Neuronal stem cell (in vitro differentiated cells): ENCODE measurements around the gene NFX1.

Experiments
- DNase-seq: peaks from one replicate; pipeline ENCODE4 v3.0.0-alpha.2; 2013; ENCODE audit warnings: low spot score
- H2AFZ ChIP-seq: one replicate; pipeline ENCODE4 v1.6.1; 2013; ENCODE audit warnings: mild to moderate bottlenecking, low read length, inconsistent platforms
- H2AK5ac ChIP-seq: 2 replicates; pipeline ENCODE4 v1.6.1; 2013; ENCODE audit warnings: low read depth, mild to moderate bottlenecking, inconsistent platforms, low read length, moderate library complexity, mixed read lengths
- H2BK120ac ChIP-seq: 2 replicates; pipeline ENCODE4 v1.6.1; 2013; ENCODE audit warnings: low read depth, mild to moderate bottlenecking, inconsistent platforms, low read length, moderate library complexity, mixed read lengths
- H2BK12ac ChIP-seq: one replicate; pipeline ENCODE4 v1.6.1; 2013; ENCODE audit warnings: low read length, inconsistent platforms
- H2BK15ac ChIP-seq: 2 replicates; pipeline ENCODE4 v1.6.1; 2013; ENCODE audit warnings: mild to moderate bottlenecking, low read length, inconsistent platforms, mixed read lengths
- H2BK5ac ChIP-seq: one replicate; pipeline ENCODE4 v1.6.1; 2013; ENCODE audit warnings: inconsistent platforms, mild to moderate bottlenecking, low read length, moderate library complexity
- H3K14ac ChIP-seq: one replicate; pipeline ENCODE4 v1.6.1; 2013; ENCODE audit warnings: low read length, inconsistent platforms
- H3K18ac ChIP-seq: 2 replicates; pipeline ENCODE4 v1.6.1; 2013; ENCODE audit warnings: low read length, inconsistent platforms
- H3K23ac ChIP-seq: 2 replicates; pipeline ENCODE4 v1.6.1; 2013; ENCODE audit warnings: low read depth, mild to moderate bottlenecking, mixed read lengths, low read length, inconsistent platforms; ENCODE audit not compliant: poor library complexity
- H3K27ac ChIP-seq: replicated peaks from 3 replicates; pipeline ENCODE4 v1.5.1; 2013; ENCODE audit warnings: low read length, inconsistent platforms
- H3K27me3 ChIP-seq, 3 experiments: 2 replicates each; pipeline ENCODE4 v1.6.1; 2013; ENCODE audit warnings: low read length in 3 of 3, mild to moderate bottlenecking in 2 of 3, inconsistent platforms in 1 of 3, low read depth in 1 of 3, mixed read lengths in 1 of 3, moderate library complexity in 1 of 3; ENCODE audit not compliant: control insufficient read depth in 3 of 3, insufficient read depth in 3 of 3
- H3K36me3 ChIP-seq, 2 donors: replicated peaks in 1 of 2; 2 replicates each; pipeline ENCODE4 v1.6.1; 2013; ENCODE audit warnings: low read length in 2 of 2; ENCODE audit not compliant: control insufficient read depth in 2 of 2, insufficient read depth in 2 of 2
- H3K4ac ChIP-seq: 2 replicates; pipeline ENCODE4 v1.6.1; 2013; ENCODE audit warnings: inconsistent platforms, mild to moderate bottlenecking, low read length, moderate library complexity
- H3K4me1 ChIP-seq, 2 donors: 1 replicate in 1 of 2; 2 replicates in 1 of 2; pipeline ENCODE4 v1.6.1; 2013; ENCODE audit warnings: low read length in 2 of 2, low read depth in 1 of 2; ENCODE audit not compliant: control insufficient read depth in 2 of 2, insufficient read depth in 1 of 2
- H3K4me2 ChIP-seq: one replicate; pipeline ENCODE4 v1.6.1; 2013; ENCODE audit warnings: mild to moderate bottlenecking, low read length, inconsistent platforms; ENCODE audit not compliant: insufficient read depth, poor library complexity, severe bottlenecking
- H3K4me3 ChIP-seq, 2 donors: 2 replicates each; pipeline ENCODE4 v1.5.1; 2013; ENCODE audit warnings: low read length in 2 of 2, mild to moderate bottlenecking in 2 of 2, inconsistent platforms in 1 of 2, moderate library complexity in 1 of 2
- H3K79me1 ChIP-seq: one replicate; pipeline ENCODE4 v1.6.1; 2013; ENCODE audit warnings: low read depth, mild to moderate bottlenecking, inconsistent platforms, low read length, moderate library complexity
- H3K9ac ChIP-seq: one replicate; pipeline ENCODE4 v1.6.1; 2013; ENCODE audit warnings: mild to moderate bottlenecking, low read depth, low read length, inconsistent platforms; ENCODE audit not compliant: poor library complexity
- H3K9me3 ChIP-seq, 2 donors: replicated peaks in 1 of 2; 2 replicates each; pipeline versions ENCODE3 to v1.6.1; 2013; ENCODE audit warnings: low read length in 2 of 2, mild to moderate bottlenecking in 2 of 2, inconsistent platforms in 1 of 2, low read depth in 1 of 2, mixed read lengths in 1 of 2, moderate library complexity in 1 of 2; ENCODE audit not compliant: control insufficient read depth in 2 of 2, insufficient read depth in 1 of 2
- H4K8ac ChIP-seq: one replicate; pipeline ENCODE4 v1.6.1; 2013; ENCODE audit warnings: low read depth, mild to moderate bottlenecking, inconsistent platforms, low read length, moderate library complexity
- H4K91ac ChIP-seq: one replicate; pipeline ENCODE4 v1.6.1; 2013; ENCODE audit warnings: low read length, low read depth, mild to moderate bottlenecking, inconsistent platforms; ENCODE audit not compliant: poor library complexity
- WGBS, 2 donors: extraction: QIAGEN DNeasy Blood & Tissue Kit; methylation state at CpG; one replicate each; pipeline ENCODE4 v1.1.7; 2013; ENCODE audit warnings: missing lambda C conversion rate in 2 of 2, mixed read lengths in 1 of 2; ENCODE audit not compliant: insufficient read length in 2 of 2, insufficient replicate concordance in 1 of 2; ENCODE audit errors: extremely low coverage in 2 of 2; 5-methylcytosine and 5-hydroxymethylcytosine counted together

Gene NFX1

GRCh38 chr9:33346564-33346963 is 56.2 kb downstream of the NFX1 start:
- Histone ChIP-seq H2AFZ (no peak overlapping the region), H4K8ac (no peak overlapping the region), H3K9me3 (peaks cover 3 to 4% of the 10 kb centered on the region in 2 donors), H4K91ac (no peak overlapping the region), H2BK15ac (no peak overlapping the region), H3K27me3 (no peaks in the 10 kb centered on the region), H3K9ac (no peak overlapping the region), H3K36me3 (peaks cover 22 to 84% of the 10 kb centered on the region in 2 donors), H3K4me2 (no peak overlapping the region), H3K18ac (no peak overlapping the region), H3K4ac (no peak overlapping the region), H2BK120ac (no peak overlapping the region), H2AK5ac (no peak overlapping the region), H3K4me3 (no peak overlapping the region), H2BK12ac (no peak overlapping the region), H3K27ac (no peak overlapping the region), H3K79me1 (peaks cover 3% of the 10 kb centered on the region), H3K23ac (no peak overlapping the region), H2BK5ac (no peak overlapping the region), H3K14ac (no peak overlapping the region), H3K4me1 (no peaks in the 10 kb centered on the region)
- WGBS, 2 donors, result no CpG with 5 or more reads among the region's 4 CpGs
- DNase-seq, result no peak

GRCh38 chr9:33348998-33349397 is 58.7 kb downstream of the NFX1 start:
- Histone ChIP-seq H3K4me1 (no peaks in the 10 kb centered on the region), H3K4me2 (no peak overlapping the region), H4K8ac (no peak overlapping the region), H3K4me3 (no peak overlapping the region), H3K9ac (no peak overlapping the region), H4K91ac (no peak overlapping the region), H3K18ac (no peak overlapping the region), H3K4ac (no peak overlapping the region), H3K27ac (no peak overlapping the region), H2AK5ac (no peak overlapping the region), H2AFZ (no peak overlapping the region), H2BK120ac (no peak overlapping the region), H3K79me1 (peaks cover 2% of the 10 kb centered on the region), H2BK5ac (no peak overlapping the region), H2BK12ac (no peak overlapping the region), H3K9me3 (peaks cover 1 to 4% of the 10 kb centered on the region in 2 donors), H3K27me3 (no peaks in the 10 kb centered on the region), H3K23ac (no peak overlapping the region), H2BK15ac (no peak overlapping the region), H3K36me3 (peaks cover 19 to 73% of the 10 kb centered on the region in 2 donors), H3K14ac (no peak overlapping the region)
- DNase-seq, result no peak
- no CpG with 5 or more reads among the region's 4 CpGs for WGBS, 2 donors

GRCh38 chr9:33349743-33350142 is 59.4 kb downstream of the NFX1 start:
- WGBS, 2 donors, result no CpG with 5 or more reads among the region's 2 CpGs
- no peak overlapping the region for H3K4me3 ChIP-seq

GRCh38 chr9:33350310-33350709 is 60.0 kb downstream of the NFX1 start:
- Histone ChIP-seq H3K9me3 (peaks cover 0 to 4% of the 10 kb centered on the region in 2 donors), H3K27me3 (no peaks in the 10 kb centered on the region), H3K27ac (no peak overlapping the region), H2AK5ac (no peak overlapping the region), H2BK12ac (no peak overlapping the region), H3K4me2 (no peak overlapping the region), H3K4ac (no peak overlapping the region), H3K79me1 (no peaks in the 10 kb centered on the region), H4K8ac (no peak overlapping the region), H3K4me1 (no peaks in the 10 kb centered on the region), H2BK5ac (no peak overlapping the region), H4K91ac (no peak overlapping the region), H2BK15ac (no peak overlapping the region), H2AFZ (no peak overlapping the region), H3K14ac (no peak overlapping the region), H3K4me3 (no peak overlapping the region), H3K9ac (no peak overlapping the region), H3K23ac (no peak overlapping the region), H3K18ac (no peak overlapping the region), H3K36me3 (peaks cover 16 to 73% of the 10 kb centered on the region in 2 donors), H2BK120ac (no peak overlapping the region)
- WGBS, 2 donors, result no CpG with 5 or more reads among the region's 2 CpGs
- DNase-seq, result no peak

More at GRCh38 chr9:33349743-33350142, 59.4 kb downstream of the NFX1 start:
- Histone ChIP-seq H2BK120ac (no peak overlapping the region), H4K91ac (no peak overlapping the region), H2BK5ac (no peak overlapping the region), H4K8ac (no peak overlapping the region), H2AK5ac (no peak overlapping the region), H3K9me3 (peaks cover 0 to 4% of the 10 kb centered on the region in 2 donors), H3K18ac (no peak overlapping the region), H2AFZ (no peak overlapping the region), H2BK15ac (no peak overlapping the region), H3K23ac (no peak overlapping the region), H3K14ac (no peak overlapping the region), H2BK12ac (no peak overlapping the region), H3K79me1 (no peaks in the 10 kb centered on the region), H3K9ac (no peak overlapping the region), H3K36me3 (peaks cover 16 to 72% of the 10 kb centered on the region in 2 donors), H3K27me3 (no peaks in the 10 kb centered on the region), H3K27ac (no peak overlapping the region), H3K4ac (no peak overlapping the region), H3K4me2 (no peak overlapping the region), H3K4me1 (no peaks in the 10 kb centered on the region)
- DNase-seq, result no peak
